Effector memory CD4-positive, alpha-beta T cell (primary cell): Measurements from ENCODE around the gene C1orf105.

Experiments
- DNase-seq, 3 donors: peaks; one replicate each; pipeline ENCODE4 v3.0.0-alpha.2; 2020
- H3K27ac ChIP-seq: 2 replicates; pipeline ENCODE4 v1.7.0; 2013; ENCODE audit warnings: mild to moderate bottlenecking, low read length, moderate library complexity; ENCODE audit not compliant: insufficient read depth, poor library complexity, severe bottlenecking
- H3K27me3 ChIP-seq: replicated peaks from 2 replicates; pipeline ENCODE4 v1.7.0; 2013; ENCODE audit warnings: mild to moderate bottlenecking, low read length; ENCODE audit not compliant: insufficient read depth, control insufficient read depth, poor library complexity, severe bottlenecking
- H3K36me3 ChIP-seq: 2 replicates; pipeline ENCODE4 v1.7.0; 2013; ENCODE audit warnings: mild to moderate bottlenecking, low read length, moderate library complexity; ENCODE audit not compliant: control insufficient read depth, insufficient read depth
- H3K4me1 ChIP-seq: 2 replicates; pipeline ENCODE4 v1.7.0; 2013; ENCODE audit warnings: low read length, mild to moderate bottlenecking; ENCODE audit not compliant: control insufficient read depth, insufficient read depth, poor library complexity, severe bottlenecking
- H3K4me3 ChIP-seq: 2 replicates; pipeline ENCODE4 v1.7.0; 2013; ENCODE audit warnings: low read length, low read depth, mild to moderate bottlenecking; ENCODE audit not compliant: insufficient read depth, poor library complexity, severe bottlenecking
- H3K9me3 ChIP-seq: 2 replicates; pipeline ENCODE4 v1.7.0; 2013; ENCODE audit warnings: mild to moderate bottlenecking, low read length, moderate library complexity; ENCODE audit not compliant: control insufficient read depth

Gene C1orf105

GRCh38 chr1:172402878-172403569, 17.5 kb upstream of the C1orf105 start:
- no peak overlapping the region for H3K27ac ChIP-seq
- H3K4me1 ChIP-seq, result peaks cover 7% of the 10 kb centered on the region
- no peak for DNase-seq

GRCh38 chr1:172404121-172404520, 16.4 kb upstream of the C1orf105 start:
- Histone ChIP-seq H3K36me3 (no peaks in the 10 kb centered on the region), H3K27me3 (no peaks in the 10 kb centered on the region), H3K4me3 (no peak overlapping the region), H3K4me1 (peaks cover 7% of the 10 kb centered on the region), H3K27ac (no peak overlapping the region), H3K9me3 (no peaks in the 10 kb centered on the region)
- DNase-seq, result no peak

More at GRCh38 chr1:172402878-172403569, 17.5 kb upstream of the C1orf105 start:
- Histone ChIP-seq H3K27me3 (no peaks in the 10 kb centered on the region), H3K4me3 (no peak overlapping the region), H3K9me3 (no peaks in the 10 kb centered on the region), H3K36me3 (no peaks in the 10 kb centered on the region)

- H3K9me3 ChIP-seq, result no peaks in the 10 kb centered on the region
- no peak overlapping the region for H3K27ac ChIP-seq
- H3K4me3 ChIP-seq, result no peak overlapping the region
- no peaks in the 10 kb centered on the region for H3K27me3 ChIP-seq
- DNase-seq, result no peak
- H3K36me3 ChIP-seq, result no peaks in the 10 kb centered on the region
- H3K4me1 ChIP-seq, result no peaks in the 10 kb centered on the region
Measured at GRCh38 chr1:172405912-172406311, 14.6 kb upstream of the C1orf105 start.

- Histone ChIP-seq H3K4me3 (no peak overlapping the region), H3K9me3 (no peaks in the 10 kb centered on the region), H3K27ac (no peak overlapping the region), H3K27me3 (no peaks in the 10 kb centered on the region), H3K36me3 (no peaks in the 10 kb centered on the region), H3K4me1 (no peaks in the 10 kb centered on the region)
- DNase-seq, result no peak
Measured at GRCh38 chr1:172406968-172407367, 13.5 kb upstream of the C1orf105 start.

GRCh38 chr1:172408958-172409357, 11.5 kb upstream of the C1orf105 start:
- Histone ChIP-seq H3K27ac (no peak overlapping the region), H3K36me3 (no peaks in the 10 kb centered on the region), H3K4me1 (no peaks in the 10 kb centered on the region), H3K27me3 (no peaks in the 10 kb centered on the region), H3K9me3 (no peaks in the 10 kb centered on the region), H3K4me3 (no peak overlapping the region)
- DNase-seq, result no peak

GRCh38 chr1:172410027-172410426, 10.5 kb upstream of the C1orf105 start:
- no peak overlapping the region for H3K27ac ChIP-seq
- H3K4me1 ChIP-seq, result no peaks in the 10 kb centered on the region
- no peaks in the 10 kb centered on the region for H3K27me3 ChIP-seq
- no peak overlapping the region for H3K4me3 ChIP-seq
- DNase-seq, result no peak
- H3K36me3 ChIP-seq, result no peaks in the 10 kb centered on the region
- no peaks in the 10 kb centered on the region for H3K9me3 ChIP-seq

- Histone ChIP-seq H3K4me1 (no peaks in the 10 kb centered on the region), H3K27me3 (no peaks in the 10 kb centered on the region), H3K9me3 (no peaks in the 10 kb centered on the region), H3K36me3 (no peaks in the 10 kb centered on the region), H3K27ac (no peak overlapping the region), H3K4me3 (no peak overlapping the region)
- DNase-seq, result no peak
Measured at GRCh38 chr1:172411791-172412338, 8.6 kb upstream of the C1orf105 start.

GRCh38 chr1:172414331-172414730, 6.2 kb upstream of the C1orf105 start:
- no peak for DNase-seq
- H3K4me1 ChIP-seq, result no peaks in the 10 kb centered on the region
- no peak overlapping the region for H3K27ac ChIP-seq
- no peaks in the 10 kb centered on the region for H3K36me3 ChIP-seq
- no peak overlapping the region for H3K4me3 ChIP-seq
- no peaks in the 10 kb centered on the region for H3K27me3 ChIP-seq
- H3K9me3 ChIP-seq, result no peaks in the 10 kb centered on the region

GRCh38 chr1:172416496-172417035, 3.9 kb upstream of the C1orf105 start:
- no peaks in the 10 kb centered on the region for H3K9me3 ChIP-seq
- H3K36me3 ChIP-seq, result no peaks in the 10 kb centered on the region
- H3K27me3 ChIP-seq, result no peaks in the 10 kb centered on the region
- H3K4me1 ChIP-seq, result no peaks in the 10 kb centered on the region
- H3K4me3 ChIP-seq, result no peak overlapping the region
- no peak overlapping the region for H3K27ac ChIP-seq
- DNase-seq, result no peak

GRCh38 chr1:172417557-172417956, 2.9 kb upstream of the C1orf105 start:
- no peaks in the 10 kb centered on the region for H3K4me1 ChIP-seq
- no peaks in the 10 kb centered on the region for H3K27me3 ChIP-seq
- DNase-seq, result no peak
- H3K4me3 ChIP-seq, result no peak overlapping the region
- no peak overlapping the region for H3K27ac ChIP-seq
- no peaks in the 10 kb centered on the region for H3K9me3 ChIP-seq
- H3K36me3 ChIP-seq, result no peaks in the 10 kb centered on the region
